ENCODE data around the gene CANT1.

Gene CANT1

GRCh38 chr17:79024901-79025737 is 15.6 kb upstream of the CANT1 start:
- no peak for TF ChIP-seq SIN3A (IDR thresholded peaks at IDR 0.05; ENCODE audit: borderline replicate concordance, insufficient read depth, low read length)
- no peak for TF ChIP-seq TAF1 (IDR thresholded peaks at IDR 0.05; ENCODE audit: borderline replicate concordance, insufficient read depth, low read length)
- TF ChIP-seq, protein P1, sequence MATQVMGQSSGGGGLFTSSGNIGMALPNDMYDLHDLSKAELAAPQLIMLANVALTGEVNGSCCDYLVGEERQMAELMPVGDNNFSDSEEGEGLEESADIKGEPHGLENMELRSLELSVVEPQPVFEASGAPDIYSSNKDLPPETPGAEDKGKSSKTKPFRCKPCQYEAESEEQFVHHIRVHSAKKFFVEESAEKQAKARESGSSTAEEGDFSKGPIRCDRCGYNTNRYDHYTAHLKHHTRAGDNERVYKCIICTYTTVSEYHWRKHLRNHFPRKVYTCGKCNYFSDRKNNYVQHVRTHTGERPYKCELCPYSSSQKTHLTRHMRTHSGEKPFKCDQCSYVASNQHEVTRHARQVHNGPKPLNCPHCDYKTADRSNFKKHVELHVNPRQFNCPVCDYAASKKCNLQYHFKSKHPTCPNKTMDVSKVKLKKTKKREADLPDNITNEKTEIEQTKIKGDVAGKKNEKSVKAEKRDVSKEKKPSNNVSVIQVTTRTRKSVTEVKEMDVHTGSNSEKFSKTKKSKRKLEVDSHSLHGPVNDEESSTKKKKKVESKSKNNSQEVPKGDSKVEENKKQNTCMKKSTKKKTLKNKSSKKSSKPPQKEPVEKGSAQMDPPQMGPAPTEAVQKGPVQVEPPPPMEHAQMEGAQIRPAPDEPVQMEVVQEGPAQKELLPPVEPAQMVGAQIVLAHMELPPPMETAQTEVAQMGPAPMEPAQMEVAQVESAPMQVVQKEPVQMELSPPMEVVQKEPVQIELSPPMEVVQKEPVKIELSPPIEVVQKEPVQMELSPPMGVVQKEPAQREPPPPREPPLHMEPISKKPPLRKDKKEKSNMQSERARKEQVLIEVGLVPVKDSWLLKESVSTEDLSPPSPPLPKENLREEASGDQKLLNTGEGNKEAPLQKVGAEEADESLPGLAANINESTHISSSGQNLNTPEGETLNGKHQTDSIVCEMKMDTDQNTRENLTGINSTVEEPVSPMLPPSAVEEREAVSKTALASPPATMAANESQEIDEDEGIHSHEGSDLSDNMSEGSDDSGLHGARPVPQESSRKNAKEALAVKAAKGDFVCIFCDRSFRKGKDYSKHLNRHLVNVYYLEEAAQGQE (IDR thresholded peaks at IDR 0.05; ENCODE audit: insufficient read depth in 1 of 2, low read depth in 2 of 2, low read length in 2 of 2): no peak
- TF ChIP-seq POLR2AphosphoS5 (IDR thresholded peaks at IDR 0.05; ENCODE audit: low read depth, low read length): no peak
- no peak for TF ChIP-seq FOXP2 (optimal IDR thresholded peaks at IDR 0.05; ENCODE audit: borderline replicate concordance, extremely low read depth, extremely low read length, insufficient read depth)

DNA sequence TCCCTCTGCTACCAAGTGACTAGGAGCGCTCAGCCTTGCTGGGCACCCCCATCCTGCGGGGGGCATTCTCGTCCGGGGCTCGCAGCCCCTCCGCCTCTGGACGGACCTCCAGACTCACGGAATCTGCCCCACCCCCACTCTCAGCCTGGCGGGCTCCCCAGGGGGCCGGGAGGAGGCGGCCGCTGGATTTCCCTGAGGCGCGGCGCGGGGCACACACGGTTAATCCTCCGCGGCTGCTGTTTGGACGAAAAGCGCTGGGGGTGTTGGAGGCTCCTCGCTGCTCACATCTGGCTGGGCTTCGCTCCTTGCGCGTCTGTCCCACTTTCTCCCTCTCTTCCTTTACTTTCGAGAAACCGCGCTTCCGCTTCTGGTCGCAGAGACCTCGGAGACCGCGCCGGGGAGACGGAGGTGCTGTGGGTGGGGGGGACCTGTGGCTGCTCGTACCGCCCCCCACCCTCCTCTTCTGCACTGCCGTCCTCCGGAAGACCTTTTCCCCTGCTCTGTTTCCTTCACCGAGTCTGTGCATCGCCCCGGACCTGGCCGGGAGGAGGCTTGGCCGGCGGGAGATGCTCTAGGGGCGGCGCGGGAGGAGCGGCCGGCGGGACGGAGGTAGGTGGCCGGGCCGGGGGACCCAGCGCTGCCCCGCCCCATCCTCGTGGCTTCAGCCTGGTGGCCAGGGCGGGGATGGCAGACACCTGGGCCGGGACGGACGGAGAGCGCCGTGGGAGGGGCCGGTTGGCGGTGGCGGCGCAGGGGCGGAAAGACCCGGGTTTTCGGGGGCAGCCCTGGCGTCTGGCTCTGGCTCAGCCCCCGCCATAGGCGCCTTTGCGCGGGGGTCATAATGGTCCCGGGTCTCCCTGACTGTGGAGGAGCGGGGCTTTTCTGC is 14.6 kb upstream of the CANT1 start, which contains the start of gene C1QTNF1:
TSS of gene C1QTNF1 (plus strand) at position 284 of the 886 bp plus-strand sequence. CDS start 19,800 bp downstream, outside the sequence.
- TF ChIP-seq POLR2AphosphoS5 (IDR thresholded peaks at IDR 0.05; ENCODE audit: low read depth, low read length) (no peak), SIN3A (IDR thresholded peaks at IDR 0.05; ENCODE audit: borderline replicate concordance, insufficient read depth, low read length) (no peak), FOXP2 (optimal IDR thresholded peaks at IDR 0.05; ENCODE audit: borderline replicate concordance, extremely low read depth, extremely low read length, insufficient read depth) (no peak), TAF1 (IDR thresholded peaks at IDR 0.05; ENCODE audit: borderline replicate concordance, insufficient read depth, low read length) (no peak)
- TF ChIP-seq, protein P1 (IDR thresholded peaks at IDR 0.05; ENCODE audit: insufficient read depth in 1 of 2, low read depth in 2 of 2, low read length in 2 of 2): no peak

- TF ChIP-seq FOXP2 (optimal IDR thresholded peaks at IDR 0.05; ENCODE audit: borderline replicate concordance, extremely low read depth, extremely low read length, insufficient read depth) (no peak), SIN3A (IDR thresholded peaks at IDR 0.05; ENCODE audit: borderline replicate concordance, insufficient read depth, low read length) (no peak), TAF1 (IDR thresholded peaks at IDR 0.05; ENCODE audit: borderline replicate concordance, insufficient read depth, low read length) (no peak), POLR2AphosphoS5 (IDR thresholded peaks at IDR 0.05; ENCODE audit: low read depth, low read length) (no peak)
- TF ChIP-seq, protein P1 (IDR thresholded peaks at IDR 0.05; ENCODE audit: insufficient read depth in 1 of 2, low read depth in 2 of 2, low read length in 2 of 2): no peak
Measured at GRCh38 chr17:79023180-79023705, 13.7 kb upstream of the CANT1 start.

- TF ChIP-seq SIN3A (IDR thresholded peaks at IDR 0.05; ENCODE audit: borderline replicate concordance, insufficient read depth, low read length) (no peak), POLR2AphosphoS5 (IDR thresholded peaks at IDR 0.05; ENCODE audit: low read depth, low read length) (no peak), FOXP2 (optimal IDR thresholded peaks at IDR 0.05; ENCODE audit: borderline replicate concordance, extremely low read depth, extremely low read length, insufficient read depth) (no peak), TAF1 (IDR thresholded peaks at IDR 0.05; ENCODE audit: borderline replicate concordance, insufficient read depth, low read length) (no peak)
- TF ChIP-seq, protein P1 (IDR thresholded peaks at IDR 0.05; ENCODE audit: insufficient read depth in 1 of 2, low read depth in 2 of 2, low read length in 2 of 2): no peak
Measured at GRCh38 chr17:79022507-79022991, 13.0 kb upstream of the CANT1 start.
